Spleen (tissue), 11 donors: Measurements from ENCODE around the gene SH2D3C. TPM values are rescaled to one million over a fixed set of nuclear protein-coding genes. Genes with fewer than 3 reads are reported as not detected.

Experiments used
- DNase-seq: peaks from one replicate; pipeline ENCODE4 v3.0.0-alpha.2; 2020
- H3K27ac ChIP-seq, 8 donors: fragments of 200-600 bp; sonication (generic) in 7 of 8; 1 replicate in 4 of 8; 2 replicates in 4 of 8; pipeline versions ENCODE4 v1.5.0 to v1.8.0; 2016 to 2021; ENCODE audit warnings: inconsistent platforms in 4 of 8, mild to moderate bottlenecking in 4 of 8, moderate library complexity in 1 of 8
- H3K27me3 ChIP-seq, 7 donors: fragments of 200-600 bp; sonication (generic) in 6 of 7; replicated peaks in 1 of 7; 1 replicate in 4 of 7; 2 replicates in 3 of 7; pipeline versions ENCODE4 v1.5.0 to v1.8.0; 2016 to 2021; ENCODE audit warnings: inconsistent platforms in 3 of 7, mild to moderate bottlenecking in 1 of 7
- H3K36me3 ChIP-seq, 6 donors: fragments of 200-600 bp; sonication (generic) in 5 of 6; 1 replicate in 4 of 6; 2 replicates in 2 of 6; pipeline versions ENCODE4 v1.5.0 to v1.8.0; 2016 to 2021; ENCODE audit warnings: inconsistent platforms in 2 of 6
- H3K4me1 ChIP-seq, 6 donors: fragments of 200-600 bp; sonication (generic) in 5 of 6; 1 replicate in 3 of 6; 2 replicates in 3 of 6; pipeline versions ENCODE4 v1.5.0 to v1.8.0; 2016 to 2021; ENCODE audit warnings: inconsistent platforms in 3 of 6
- H3K4me3 ChIP-seq, 8 donors: fragments of 200-600 bp; sonication (generic) in 7 of 8; 1 replicate in 4 of 8; 2 replicates in 4 of 8; pipeline versions ENCODE4 v1.5.0 to v1.8.0; 2016 to 2021; ENCODE audit warnings: inconsistent platforms in 4 of 8, mild to moderate bottlenecking in 4 of 8, moderate library complexity in 2 of 8
- H3K9me3 ChIP-seq, 8 donors: fragments of 200-600 bp; sonication (generic) in 7 of 8; 1 replicate in 4 of 8; 2 replicates in 4 of 8; pipeline versions ENCODE4 v1.5.0 to v1.8.0; 2016 to 2021; ENCODE audit warnings: inconsistent platforms in 4 of 8
- CTCF ChIP-seq, 11 experiments: fragments of 200-600 bp in 7 of 11; fragments of 450-650 bp in 4 of 11; sonication (generic) in 4 of 11; IDR thresholded peaks in 8 of 11; conservative IDR thresholded peaks in 3 of 11; 1 replicate in 7 of 11; 2 replicates in 4 of 11; pipeline versions ENCODE4 v1.4.0 to v1.8.0; 2016 to 2021; ENCODE audit warnings: antibody characterized with exemption in 11 of 11, inconsistent platforms in 4 of 11, mild to moderate bottlenecking in 1 of 11
- POLR2A ChIP-seq, 3 donors: fragments of 450-650 bp; IDR thresholded peaks; one replicate each; pipeline ENCODE4 v1.5.1; 2017; ENCODE audit warnings: antibody characterized with exemption in 3 of 3, mild to moderate bottlenecking in 1 of 3
- POLR2AphosphoS5 ChIP-seq, 3 donors: sonication (generic); formaldehyde crosslinking; IDR thresholded peaks; one replicate each; pipeline ENCODE4 v1.5.1; 2017; ENCODE audit warnings: antibody characterized with exemption in 3 of 3
- WGBS, 5 donors: extraction: QIAGEN DNeasy Blood & Tissue Kit in 3 of 5; methylation state at CpG; one replicate each; pipeline versions ENCODE4 v1.1.5 to v1.1.7; 2013 to 2018; 5-methylcytosine and 5-hydroxymethylcytosine counted together
- intact Hi-C: fragments of 100-400 bp; cut with DNase I; formaldehyde crosslinking; loops from one replicate; pipeline ENCODE4 v1.15.0; 2023; ENCODE audit warnings: low total_unique reads
- polyA plus RNA-seq, 3 donors: library from polyadenylated mRNA; stranded (reverse); fragments of 200-250 nt; gene quantifications; one replicate each; pipeline ENCODE4 v1.2.1, GENCODE V29; 2013
- total RNA-seq, 7 donors: library from RNA; depleted of rRNA in 3 of 7; stranded (reverse); fragments of >200 nt in 3 of 7; fragmentation: NEBNext Ultra II Directional in 4 of 7; extraction: Animal tissue kit (Norgen Biotek cat#: 25700) in 4 of 7; gene quantifications; one replicate each; pipeline versions ENCODE4 v1.1.0 to v1.2.1, GENCODE V29; 2016 to 2021
- donor health status: healthy with polysubstance abuse.
- donor health status: DM: no; HTN: no; CAD: no; lungs with moderate emphysema.
- donor health status: DM: no; HTN: no; CAD: no.
- donor health status: Bipolar disorder and iron deficiency.
- donor health status: healthy.
- donor health status: DM: no; HTN: no; CAD: no.
- donor health status: DM: yes; HTN: yes; CAD: no.

The SH2D3C gene
- total and polyA plus RNA-seq, 10 donors = 27.0 to 85.4 (median 50.9) TPM

- Histone ChIP-seq H3K4me3 (peak overlapping the region; percentile 48 to 83 (median 61)), H3K27ac (peak overlapping the region; percentile 88 to 99 (median 95)), H3K27me3 (no peaks in the 10 kb centered on the region), H3K4me1 (peaks cover 26 to 99% (median 77%) of the 10 kb centered on the region in 6 donors), H3K36me3 (peaks cover 0 to 29% (median 19%) of the 10 kb centered on the region in 6 donors), H3K9me3 (no peaks in the 10 kb centered on the region)
- peak; percentile 83 for DNase-seq
- intact Hi-C loops = no loop called here
- TF ChIP-seq POLR2AphosphoS5 (IDR thresholded peaks at IDR 0.05) (no peak), POLR2A (IDR thresholded peaks at IDR 0.05) (no peak), CTCF (IDR thresholded peaks at IDR 0.05 in 8 of 11, conservative IDR thresholded peaks at IDR 0.05 in 3 of 11) (no peak)
- 24 to 33% (median 28%) methylated on average over 17 to 18 of the region's 18 CpGs for WGBS, 5 donors
Measured at GRCh38 chr9:127777368-127777980, 992 bp downstream of the SH2D3C start.

GRCh38 chr9:127776924-127777289 is 1.6 kb downstream of the SH2D3C start:
- H3K4me3 ChIP-seq = peak overlapping the region; percentile 48 to 83 (median 61)
- H3K9me3 ChIP-seq = no peaks in the 10 kb centered on the region
- peaks cover 23 to 99% (median 75%) of the 10 kb centered on the region in 6 donors for H3K4me1 ChIP-seq
- no peak for DNase-seq
- intact Hi-C loops = no loop called here
- H3K27me3 ChIP-seq = no peaks in the 10 kb centered on the region
- TF ChIP-seq POLR2A (IDR thresholded peaks at IDR 0.05) (no peak), POLR2AphosphoS5 (IDR thresholded peaks at IDR 0.05) (no peak), CTCF (IDR thresholded peaks at IDR 0.05 in 8 of 11, conservative IDR thresholded peaks at IDR 0.05 in 3 of 11) (no peak)
- H3K27ac ChIP-seq = peak overlapping the region; percentile 33 to 99 (median 92)
- 8 to 50% (median 22%) methylated on average over 5 of the region's 5 CpGs for WGBS, 5 donors
- H3K36me3 ChIP-seq = peaks cover 0 to 34% (median 22%) of the 10 kb centered on the region in 6 donors

GRCh38 chr9:127776195-127776923 is 2.1 kb downstream of the SH2D3C start:
- Histone ChIP-seq H3K27me3 (no peaks in the 10 kb centered on the region), H3K9me3 (no peaks in the 10 kb centered on the region), H3K4me3 (peak overlapping the region; percentile 48 to 83 (median 61)), H3K36me3 (peaks cover 0 to 38% (median 22%) of the 10 kb centered on the region in 6 donors), H3K4me1 (peaks cover 23 to 99% (median 75%) of the 10 kb centered on the region in 6 donors), H3K27ac (peak overlapping the region; percentile 33 to 99 (median 92))
- DNase-seq = peak; percentile 93
- intact Hi-C loops = no loop called here
- TF ChIP-seq CTCF (IDR thresholded peaks at IDR 0.05 in 8 of 11, conservative IDR thresholded peaks at IDR 0.05 in 3 of 11) (peak in 2 of 11 experiments; percentile 13 to 14), POLR2A (IDR thresholded peaks at IDR 0.05) (no peak), POLR2AphosphoS5 (IDR thresholded peaks at IDR 0.05) (peak; percentile 53 to 60 (median 58))
- WGBS, 5 donors = 17 to 31% (median 22%) methylated on average over 7 to 15 of the region's 15 CpGs

- H3K27me3 ChIP-seq = no peaks in the 10 kb centered on the region
- TF ChIP-seq POLR2AphosphoS5 (IDR thresholded peaks at IDR 0.05) (no peak), CTCF (IDR thresholded peaks at IDR 0.05 in 8 of 11, conservative IDR thresholded peaks at IDR 0.05 in 3 of 11) (no peak), POLR2A (IDR thresholded peaks at IDR 0.05) (no peak)
- H3K4me3 ChIP-seq = no peak overlapping the region
- H3K4me1 ChIP-seq = peaks cover 23 to 99% (median 76%) of the 10 kb centered on the region in 6 donors
- H3K27ac ChIP-seq = peak overlapping the region in 2 of 8 donors; percentile 30 to 91
- H3K9me3 ChIP-seq = no peaks in the 10 kb centered on the region
- intact Hi-C loops = no loop called here
- peak; percentile 75 for DNase-seq
- peaks cover 0 to 41% (median 22%) of the 10 kb centered on the region in 6 donors for H3K36me3 ChIP-seq
- 94 to 96% (median 94%) methylated on average over 6 to 10 of the region's 10 CpGs for WGBS, 5 donors
Measured at GRCh38 chr9:127773981-127774380, 4.5 kb downstream of the SH2D3C start.
